Measurements from ENCODE around the gene EDRF1.

Gene EDRF1

GRCh38 chr10:125783408-125783807, 63.9 kb downstream of the EDRF1 start (continued):
- TF ChIP-seq ZNF121 (tag by site-specific recombination; IDR thresholded peaks at IDR 0.05) (no peak), BCL11A (tag by site-specific recombination; IDR thresholded peaks at IDR 0.05; ENCODE audit: low read depth) (no peak)

- ChIA-PET POLR2A (no interaction called here), CTCF (no interaction called here)
- Histone ChIP-seq H3K27ac (ENCODE audit: extremely low read depth, low read depth, low read length) (no peak overlapping the region), H3K36me3 (ENCODE audit: control insufficient read depth in 2 of 2, insufficient read depth in 1 of 2, low read length in 2 of 2) (peaks cover 0 to 15% of the 10 kb centered on the region in 2 experiments; a peak in 1 of 3 replicates), H3K4me3 (ENCODE audit: low read depth, low read length) (no peak overlapping the region), H3K9me3 (ENCODE audit: control insufficient read depth, insufficient read depth, low read depth, low read length) (no peaks in the 10 kb centered on the region), H3K4me1 (ENCODE audit: control insufficient read depth, insufficient read depth, low read length) (no peaks in the 10 kb centered on the region)
- TF ChIP-seq ZNF398 (tag by site-specific recombination; IDR thresholded peaks at IDR 0.05) (no peak), ZNF830 (tag by site-specific recombination; IDR thresholded peaks at IDR 0.05; ENCODE audit: low read depth) (no peak), ZIC2 (tag by site-specific recombination; IDR thresholded peaks at IDR 0.05) (no peak), ZNF202 (tag by site-specific recombination; IDR thresholded peaks at IDR 0.05; ENCODE audit: borderline replicate concordance) (no peak), PRDM1 (tag by site-specific recombination; IDR thresholded peaks at IDR 0.05) (no peak)
These were observed 64.4 kb downstream of the EDRF1 start for GRCh38 chr10:125783957-125784356.

GRCh38 chr10:125785791-125786190, 66.3 kb downstream of the EDRF1 start:
- Histone ChIP-seq H3K4me1 (ENCODE audit: control insufficient read depth, insufficient read depth, low read length) (no peaks in the 10 kb centered on the region), H3K27ac (ENCODE audit: extremely low read depth, low read depth, low read length) (no peak overlapping the region), H3K36me3 (ENCODE audit: control insufficient read depth in 2 of 2, insufficient read depth in 1 of 2, low read length in 2 of 2) (peaks cover 0 to 27% of the 10 kb centered on the region in 2 experiments; a peak in 2 of 3 replicates), H3K9me3 (ENCODE audit: control insufficient read depth, insufficient read depth, low read depth, low read length) (no peaks in the 10 kb centered on the region), H3K4me3 (ENCODE audit: low read depth, low read length) (no peak overlapping the region)
- no peak for TF ChIP-seq ZNF214 (tag by site-specific recombination; IDR thresholded peaks at IDR 0.05; ENCODE audit: borderline replicate concordance)
- POLR2A ChIA-PET = no interaction called here
- CTCF ChIA-PET = interaction anchor here (0.6 kb wide), 1 partner anchor 961 kb away, joined by 3 read pairs; no protein-coding TSS in a partner anchor

- Histone ChIP-seq H3K4me3 (ENCODE audit: low read depth, low read length) (no peak overlapping the region), H3K4me1 (ENCODE audit: control insufficient read depth, insufficient read depth, low read length) (no peaks in the 10 kb centered on the region), H3K9me3 (ENCODE audit: control insufficient read depth, insufficient read depth, low read depth, low read length) (no peaks in the 10 kb centered on the region), H3K27ac (ENCODE audit: extremely low read depth, low read depth, low read length) (no peak overlapping the region), H3K36me3 (ENCODE audit: control insufficient read depth in 2 of 2, insufficient read depth in 1 of 2, low read length in 2 of 2) (peaks cover 12 to 46% of the 10 kb centered on the region in 2 experiments)
- POLR2A ChIA-PET = no interaction called here
- CTCF ChIA-PET = no interaction called here
- no peak for TF ChIP-seq ZNF423 (tag by site-specific recombination; IDR thresholded peaks at IDR 0.05)
- no peak for TF ChIP-seq ZNF558 (tag by site-specific recombination; IDR thresholded peaks at IDR 0.05)
- TF ChIP-seq ZNF433 (tag by site-specific recombination; IDR thresholded peaks at IDR 0.05; ENCODE audit: low read depth) = no peak
- TF ChIP-seq ZNF645 (tag by site-specific recombination; IDR thresholded peaks at IDR 0.05) = no peak
- no peak for TF ChIP-seq OVOL3 (tag by site-specific recombination; IDR thresholded peaks at IDR 0.05)
- TF ChIP-seq ZNF175 (tag by site-specific recombination; IDR thresholded peaks at IDR 0.05) = no peak
- TF ChIP-seq ZBTB20 (tag by site-specific recombination; IDR thresholded peaks at IDR 0.05) = no peak
These were observed 68.9 kb downstream of the EDRF1 start for GRCh38 chr10:125788156-125789034.

Data from HEK293 (cell line).